K562 (cell line): ENCODE data around the gene PEX5L. TPM values are rescaled to one million over a fixed set of nuclear protein-coding genes. Genes with fewer than 3 reads are reported as not detected.

Experiments
- ATAC-seq: fragments of 200-7000 bp; cut with Tn5 transposase; 3 replicates; pipeline ENCODE4 v1.9.1; 2020; ENCODE audit warnings: moderate library complexity
- BruUV-seq: library from RNA; stranded (reverse); fragments of 400-500 nt; replicated peaks from 2 replicates; lab custom pipeline; 2021; lab: Mats Ljungman, UMichigan
- CTCF ChIA-PET: fragments of 300-600 bp; formaldehyde crosslinking; extraction: SDS; loops from one replicate; lab custom pipeline; 2021; ENCODE audit warnings: low intra/inter-chr PET ratio; lab: Yijun Ruan, JAX
- POLR2A ChIA-PET: fragments of 300-600, 350-650 bp; sonication (Branson Sonifier 250); formaldehyde crosslinking; extraction: SDS; loops from one replicate; lab custom pipeline; 2021; ENCODE audit warnings: antibody characterized with exemption, inconsistent platforms; lab: Yijun Ruan, JAX
- DNase-seq, 4 experiments: peaks; one replicate each; pipeline versions ENCODE4 v3.0.0 to v3.0.0-alpha.2; 2011 to 2018; ENCODE audit warnings: low spot score in 3 of 4, mixed read lengths in 3 of 4; ENCODE audit errors: extremely low read depth in 1 of 4
- FAIRE-seq: peaks from 2 replicates; lab custom pipeline; 2011; peaks lifted over from hg19 to GRCh38; lab: Jason Lieb, UNC
- H2AFZ ChIP-seq: 2 replicates; pipeline ENCODE4 v1.6.0; 2011; ENCODE audit warnings: low read depth, low read length, control low read depth, inconsistent platforms
- H3K27ac ChIP-seq: fragments of 200-600 bp; 3 replicates; pipeline ENCODE4 v1.8.0; 2011; ENCODE audit warnings: low read depth, mild to moderate bottlenecking, control low read depth, inconsistent platforms, low read length, moderate library complexity, mixed read lengths; ENCODE audit errors: extremely low read depth
- H3K27me3 ChIP-seq, 2 experiments: fragments of 300-600 bp in 1 of 2; 2 replicates in 1 of 2; 3 replicates in 1 of 2; pipeline versions ENCODE4 v1.6.0 to v1.8.0; 2011; ENCODE audit warnings: inconsistent platforms in 2 of 2, low read length in 2 of 2, mild to moderate bottlenecking in 1 of 2, mixed read lengths in 1 of 2, moderate library complexity in 1 of 2; ENCODE audit not compliant: control insufficient read depth in 2 of 2, insufficient read depth in 2 of 2
- H3K36me3 ChIP-seq: fragments of 300-600 bp; 3 replicates; pipeline ENCODE4 v1.8.0; 2011; ENCODE audit warnings: mild to moderate bottlenecking, low read length, inconsistent platforms; ENCODE audit not compliant: control insufficient read depth, insufficient read depth
- H3K4me1 ChIP-seq, 2 experiments: fragments of 200-600 bp in 1 of 2; replicated peaks in 1 of 2; 2 replicates in 1 of 2; 3 replicates in 1 of 2; pipeline versions ENCODE4 v1.5.1 to v1.8.0; 2011; ENCODE audit warnings: inconsistent platforms in 2 of 2, low read length in 2 of 2, mild to moderate bottlenecking in 1 of 2, mixed read lengths in 1 of 2, moderate library complexity in 1 of 2; ENCODE audit not compliant: control insufficient read depth in 2 of 2, insufficient read depth in 2 of 2
- H3K4me2 ChIP-seq: 2 replicates; pipeline ENCODE4 v1.6.1; 2011; ENCODE audit warnings: low read length, control low read depth, inconsistent platforms, mixed read lengths; ENCODE audit not compliant: insufficient read depth
- H3K4me3 ChIP-seq: fragments of 200-600 bp; sonication (generic), shearing (Covaris generic); 2 replicates; pipeline ENCODE4 v1.5.1; 2016; ENCODE audit warnings: control low read depth, inconsistent platforms
- H3K79me2 ChIP-seq: fragments of 200-600 bp; 3 replicates; pipeline ENCODE4 v1.8.0; 2011; ENCODE audit warnings: low read length, inconsistent platforms; ENCODE audit not compliant: control insufficient read depth, insufficient read depth
- H3K9ac ChIP-seq, 2 experiments: 2 replicates each; pipeline versions ENCODE4 v1.6.0 to v1.6.1; 2011; ENCODE audit warnings: low read depth in 2 of 2, low read length in 2 of 2, control low read depth in 1 of 2, inconsistent platforms in 1 of 2, mild to moderate bottlenecking in 1 of 2, mixed read lengths in 1 of 2; ENCODE audit not compliant: insufficient read depth in 1 of 2
- H3K9me1 ChIP-seq: one replicate; pipeline ENCODE4 v1.6.0; 2011; ENCODE audit warnings: inconsistent platforms, mild to moderate bottlenecking, low read length, moderate library complexity; ENCODE audit not compliant: control insufficient read depth, insufficient read depth
- H3K9me3 ChIP-seq: replicated peaks from 2 replicates; pipeline ENCODE4 v1.5.1; 2011; ENCODE audit warnings: low read depth, low read length, inconsistent platforms; ENCODE audit not compliant: control insufficient read depth, insufficient read depth
- H4K20me1 ChIP-seq: replicated peaks from 2 replicates; pipeline ENCODE4 v1.6.1; 2011; ENCODE audit warnings: low read length, inconsistent platforms, mixed read lengths; ENCODE audit not compliant: control insufficient read depth, insufficient read depth
- BRF1 ChIP-seq: IDR thresholded peaks from 3 replicates; pipeline ENCODE4 v1.6.1; 2011; ENCODE audit warnings: borderline replicate concordance, mild to moderate bottlenecking; ENCODE audit not compliant: insufficient read length; ENCODE audit errors: extremely low read depth
- CHD2 ChIP-seq: IDR thresholded peaks from 2 replicates; pipeline ENCODE4 v1.6.1; 2011; ENCODE audit warnings: low read depth, low read length
- COPS2 ChIP-seq: fragments of 450-650 bp; conservative IDR thresholded peaks from 2 replicates; pipeline ENCODE4 v1.6.1; 2016; ENCODE audit warnings: mild to moderate bottlenecking, moderate library complexity
- ETV6 ChIP-seq, 3 experiments: fragments of 150-350 bp in 1 of 3; sonication (generic) in 1 of 3; formaldehyde crosslinking in 1 of 3; IDR thresholded peaks; 2 replicates each; pipeline versions ENCODE4 v1.6.1 to v1.8.0; 2014 to 2022; ENCODE audit warnings: borderline replicate concordance in 2 of 3, low read depth in 2 of 3, antibody characterized with exemption in 1 of 3, low read length in 1 of 3, mild to moderate bottlenecking in 1 of 3, missing genetic modification reagents in 1 of 3
- NR2C2 ChIP-seq, 2 experiments: fragments of 200-800 bp in 1 of 2; sonication (Bioruptor generic) in 1 of 2; sonication (generic) in 1 of 2; formaldehyde crosslinking in 1 of 2; IDR thresholded peaks; 2 replicates each; pipeline versions ENCODE4 v1.6.1 to v1.8.0; 2016 to 2022; ENCODE audit warnings: mild to moderate bottlenecking in 1 of 2, missing compliant biosample characterization in 1 of 2, missing genetic modification characterization in 1 of 2, missing genetic modification reagents in 1 of 2
- ZNF695 ChIP-seq: fragments of 450-650 bp; formaldehyde crosslinking; IDR thresholded peaks from 2 replicates; pipeline ENCODE4 v1.4.0; 2020; ENCODE audit warnings: mild to moderate bottlenecking, moderate library complexity
- WGBS: fragments of 100-300 bp; shearing (Covaris generic); methylation state at CpG from one replicate; pipeline ENCODE4 v1.1.6; 2016; ENCODE audit warnings: low coverage, mixed read lengths; ENCODE audit not compliant: insufficient coverage; ENCODE audit errors: missing lambda C conversion rate; 5-methylcytosine and 5-hydroxymethylcytosine counted together
- in situ Hi-C: fragments of 300-500 bp; cut with MboI; formaldehyde crosslinking; loops from 4 replicates; pipeline ENCODE4 v1.15.0; 2018; ENCODE audit warnings: inconsistent platforms, mixed read lengths
- intact Hi-C: fragments of 100-400 bp; cut with micrococcal nuclease; formaldehyde crosslinking; loops from 2 replicates; pipeline ENCODE4 v1.14.2; 2022
- polyA plus RNA-seq, 8 experiments: library from polyadenylated mRNA; depleted of rRNA in 4 of 8; stranded (reverse) in 5 of 8; unstranded in 3 of 8; fragments of >200 nt; fragmentation: Nextera tagmentation in 2 of 8; fragmentation: Illumina TruSeq in 1 of 8; extraction: Ambion mirVana in 2 of 8; extraction: Trizol in 1 of 8; gene quantifications; 2 replicates each; pipeline versions ENCODE4 v1.2.1 to v1.2.3, GENCODE V29; 2011 to 2014; ENCODE audit warnings: inconsistent platforms in 1 of 8, missing spikeins in 1 of 8
- total RNA-seq, 7 experiments: library from RNA; depleted of rRNA in 6 of 7; stranded (reverse); fragments of >200 nt in 6 of 7; fragmentation: Illumina TruSeq in 2 of 7; extraction: Trizol in 2 of 7; gene quantifications; 2 replicates each; pipeline versions ENCODE4 v1.2.1 to v1.2.3, GENCODE V29; 2011 to 2021; ENCODE audit warnings: low replicate concordance in 1 of 7
- TF ChIP-seq, protein P1 (sequence below): fragments of 200-600 bp; sonication (generic); IDR thresholded peaks from one replicate; pipeline ENCODE4 v1.6.1; 2012; ENCODE audit warnings: mild to moderate bottlenecking, low read depth, low read length, inconsistent platforms
- TF ChIP-seq, protein P2 (sequence below): fragments of 250-450 bp; sonication (Bioruptor Pico); IDR thresholded peaks from 2 replicates; pipeline ENCODE4 v1.8.0; 2021; ENCODE audit warnings: mild to moderate bottlenecking, moderate library complexity

The PEX5L gene
- total and polyA plus RNA-seq, 9 of the 15 experiments (the other 6 are each of a cell fraction or from before 2014, with no cell fraction given), result not detected

DNA sequence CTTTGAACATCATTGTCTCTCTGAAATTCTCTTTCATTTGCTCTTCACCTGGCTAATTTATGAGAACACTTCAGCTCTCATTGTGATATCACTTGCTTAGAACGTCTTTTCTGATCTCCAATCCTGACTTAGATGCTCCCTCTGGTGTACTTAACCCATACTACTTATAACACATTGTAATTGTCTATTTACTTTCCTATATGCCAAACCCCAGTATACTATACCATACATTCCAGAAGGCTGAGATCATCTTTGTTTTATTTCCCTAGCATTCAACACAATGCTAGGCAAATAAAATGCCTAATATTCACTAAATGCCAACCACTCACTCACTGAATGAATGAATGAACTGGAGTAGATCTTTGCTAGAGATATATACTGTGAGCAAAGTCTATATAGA is 27.0 kb upstream of the PEX5L start:
- ATAC-seq, result no peak
- no peaks in the 10 kb centered on the region for H3K36me3 ChIP-seq
- H3K27ac ChIP-seq, result no peak overlapping the region
- no peaks in the 10 kb centered on the region for H3K27me3 ChIP-seq
- no peaks in the 10 kb centered on the region for H3K9me1 ChIP-seq
- no peak overlapping the region for H3K4me3 ChIP-seq
- no peak overlapping the region for H3K9ac ChIP-seq
- no peaks in the 10 kb centered on the region for H3K4me1 ChIP-seq
- no peak for DNase-seq
- no peak overlapping the region for H2AFZ ChIP-seq
- H3K9me3 ChIP-seq, result no peaks in the 10 kb centered on the region; the same call in 1 of the 2 replicates
- no peaks in the 10 kb centered on the region for H3K79me2 ChIP-seq
- CTCF ChIA-PET, result no interaction called here
- BruUV-seq, result no TSS peak
- H4K20me1 ChIP-seq, result no peaks in the 10 kb centered on the region
- H3K4me2 ChIP-seq, result no peak overlapping the region
- intact Hi-C loops (no loop called here), in situ Hi-C loops (no loop called here)
- FAIRE-seq, result no peak
- POLR2A ChIA-PET, result no interaction called here
- 0% methylated on average over 1 of the region's 1 CpG for WGBS
- TF ChIP-seq COPS2 (no peak), ETV6 (IDR thresholded peaks at IDR 0.05; ENCODE audit: borderline replicate concordance in 1 of 2, low read depth in 2 of 2, low read length in 1 of 2) (no peak), ETV6 (CRISPR knock-in tag; IDR thresholded peaks at IDR 0.05; ENCODE audit: borderline replicate concordance) (no peak), ZNF695 (no peak), CHD2 (no peak), BRF1 (no peak), NR2C2 (CRISPR knock-in tag; IDR thresholded peaks at IDR 0.05) (no peak), NR2C2 (tag; IDR thresholded peaks at IDR 0.05) (no peak)
- TF ChIP-seq, protein P1, sequence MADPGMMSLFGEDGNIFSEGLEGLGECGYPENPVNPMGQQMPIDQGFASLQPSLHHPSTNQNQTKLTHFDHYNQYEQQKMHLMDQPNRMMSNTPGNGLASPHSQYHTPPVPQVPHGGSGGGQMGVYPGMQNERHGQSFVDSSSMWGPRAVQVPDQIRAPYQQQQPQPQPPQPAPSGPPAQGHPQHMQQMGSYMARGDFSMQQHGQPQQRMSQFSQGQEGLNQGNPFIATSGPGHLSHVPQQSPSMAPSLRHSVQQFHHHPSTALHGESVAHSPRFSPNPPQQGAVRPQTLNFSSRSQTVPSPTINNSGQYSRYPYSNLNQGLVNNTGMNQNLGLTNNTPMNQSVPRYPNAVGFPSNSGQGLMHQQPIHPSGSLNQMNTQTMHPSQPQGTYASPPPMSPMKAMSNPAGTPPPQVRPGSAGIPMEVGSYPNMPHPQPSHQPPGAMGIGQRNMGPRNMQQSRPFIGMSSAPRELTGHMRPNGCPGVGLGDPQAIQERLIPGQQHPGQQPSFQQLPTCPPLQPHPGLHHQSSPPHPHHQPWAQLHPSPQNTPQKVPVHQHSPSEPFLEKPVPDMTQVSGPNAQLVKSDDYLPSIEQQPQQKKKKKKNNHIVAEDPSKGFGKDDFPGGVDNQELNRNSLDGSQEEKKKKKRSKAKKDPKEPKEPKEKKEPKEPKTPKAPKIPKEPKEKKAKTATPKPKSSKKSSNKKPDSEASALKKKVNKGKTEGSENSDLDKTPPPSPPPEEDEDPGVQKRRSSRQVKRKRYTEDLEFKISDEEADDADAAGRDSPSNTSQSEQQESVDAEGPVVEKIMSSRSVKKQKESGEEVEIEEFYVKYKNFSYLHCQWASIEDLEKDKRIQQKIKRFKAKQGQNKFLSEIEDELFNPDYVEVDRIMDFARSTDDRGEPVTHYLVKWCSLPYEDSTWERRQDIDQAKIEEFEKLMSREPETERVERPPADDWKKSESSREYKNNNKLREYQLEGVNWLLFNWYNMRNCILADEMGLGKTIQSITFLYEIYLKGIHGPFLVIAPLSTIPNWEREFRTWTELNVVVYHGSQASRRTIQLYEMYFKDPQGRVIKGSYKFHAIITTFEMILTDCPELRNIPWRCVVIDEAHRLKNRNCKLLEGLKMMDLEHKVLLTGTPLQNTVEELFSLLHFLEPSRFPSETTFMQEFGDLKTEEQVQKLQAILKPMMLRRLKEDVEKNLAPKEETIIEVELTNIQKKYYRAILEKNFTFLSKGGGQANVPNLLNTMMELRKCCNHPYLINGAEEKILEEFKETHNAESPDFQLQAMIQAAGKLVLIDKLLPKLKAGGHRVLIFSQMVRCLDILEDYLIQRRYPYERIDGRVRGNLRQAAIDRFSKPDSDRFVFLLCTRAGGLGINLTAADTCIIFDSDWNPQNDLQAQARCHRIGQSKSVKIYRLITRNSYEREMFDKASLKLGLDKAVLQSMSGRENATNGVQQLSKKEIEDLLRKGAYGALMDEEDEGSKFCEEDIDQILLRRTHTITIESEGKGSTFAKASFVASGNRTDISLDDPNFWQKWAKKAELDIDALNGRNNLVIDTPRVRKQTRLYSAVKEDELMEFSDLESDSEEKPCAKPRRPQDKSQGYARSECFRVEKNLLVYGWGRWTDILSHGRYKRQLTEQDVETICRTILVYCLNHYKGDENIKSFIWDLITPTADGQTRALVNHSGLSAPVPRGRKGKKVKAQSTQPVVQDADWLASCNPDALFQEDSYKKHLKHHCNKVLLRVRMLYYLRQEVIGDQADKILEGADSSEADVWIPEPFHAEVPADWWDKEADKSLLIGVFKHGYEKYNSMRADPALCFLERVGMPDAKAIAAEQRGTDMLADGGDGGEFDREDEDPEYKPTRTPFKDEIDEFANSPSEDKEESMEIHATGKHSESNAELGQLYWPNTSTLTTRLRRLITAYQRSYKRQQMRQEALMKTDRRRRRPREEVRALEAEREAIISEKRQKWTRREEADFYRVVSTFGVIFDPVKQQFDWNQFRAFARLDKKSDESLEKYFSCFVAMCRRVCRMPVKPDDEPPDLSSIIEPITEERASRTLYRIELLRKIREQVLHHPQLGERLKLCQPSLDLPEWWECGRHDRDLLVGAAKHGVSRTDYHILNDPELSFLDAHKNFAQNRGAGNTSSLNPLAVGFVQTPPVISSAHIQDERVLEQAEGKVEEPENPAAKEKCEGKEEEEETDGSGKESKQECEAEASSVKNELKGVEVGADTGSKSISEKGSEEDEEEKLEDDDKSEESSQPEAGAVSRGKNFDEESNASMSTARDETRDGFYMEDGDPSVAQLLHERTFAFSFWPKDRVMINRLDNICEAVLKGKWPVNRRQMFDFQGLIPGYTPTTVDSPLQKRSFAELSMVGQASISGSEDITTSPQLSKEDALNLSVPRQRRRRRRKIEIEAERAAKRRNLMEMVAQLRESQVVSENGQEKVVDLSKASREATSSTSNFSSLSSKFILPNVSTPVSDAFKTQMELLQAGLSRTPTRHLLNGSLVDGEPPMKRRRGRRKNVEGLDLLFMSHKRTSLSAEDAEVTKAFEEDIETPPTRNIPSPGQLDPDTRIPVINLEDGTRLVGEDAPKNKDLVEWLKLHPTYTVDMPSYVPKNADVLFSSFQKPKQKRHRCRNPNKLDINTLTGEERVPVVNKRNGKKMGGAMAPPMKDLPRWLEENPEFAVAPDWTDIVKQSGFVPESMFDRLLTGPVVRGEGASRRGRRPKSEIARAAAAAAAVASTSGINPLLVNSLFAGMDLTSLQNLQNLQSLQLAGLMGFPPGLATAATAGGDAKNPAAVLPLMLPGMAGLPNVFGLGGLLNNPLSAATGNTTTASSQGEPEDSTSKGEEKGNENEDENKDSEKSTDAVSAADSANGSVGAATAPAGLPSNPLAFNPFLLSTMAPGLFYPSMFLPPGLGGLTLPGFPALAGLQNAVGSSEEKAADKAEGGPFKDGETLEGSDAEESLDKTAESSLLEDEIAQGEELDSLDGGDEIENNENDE, result no peak
- TF ChIP-seq, protein P2, sequence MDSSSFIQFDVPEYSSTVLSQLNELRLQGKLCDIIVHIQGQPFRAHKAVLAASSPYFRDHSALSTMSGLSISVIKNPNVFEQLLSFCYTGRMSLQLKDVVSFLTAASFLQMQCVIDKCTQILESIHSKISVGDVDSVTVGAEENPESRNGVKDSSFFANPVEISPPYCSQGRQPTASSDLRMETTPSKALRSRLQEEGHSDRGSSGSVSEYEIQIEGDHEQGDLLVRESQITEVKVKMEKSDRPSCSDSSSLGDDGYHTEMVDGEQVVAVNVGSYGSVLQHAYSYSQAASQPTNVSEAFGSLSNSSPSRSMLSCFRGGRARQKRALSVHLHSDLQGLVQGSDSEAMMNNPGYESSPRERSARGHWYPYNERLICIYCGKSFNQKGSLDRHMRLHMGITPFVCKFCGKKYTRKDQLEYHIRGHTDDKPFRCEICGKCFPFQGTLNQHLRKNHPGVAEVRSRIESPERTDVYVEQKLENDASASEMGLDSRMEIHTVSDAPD (CRISPR knock-in tag), result no peak
